NCI-H2107 treated with DMSO at 0.1 percent for 48 hours (cell line): Measurements from ENCODE around the gene SPTLC2.
"Not testable (repeated sequence)": the region's sequence is repeated elsewhere in the genome, so short reads cannot be mapped to it uniquely, and the experiment has no call there.

Experiments used
- DNase-seq: peaks from one replicate; lab custom pipeline; 2025; ENCODE audit not compliant: unreplicated experiment; lab: John Stamatoyannopoulos, UW

Gene SPTLC2

DNA sequence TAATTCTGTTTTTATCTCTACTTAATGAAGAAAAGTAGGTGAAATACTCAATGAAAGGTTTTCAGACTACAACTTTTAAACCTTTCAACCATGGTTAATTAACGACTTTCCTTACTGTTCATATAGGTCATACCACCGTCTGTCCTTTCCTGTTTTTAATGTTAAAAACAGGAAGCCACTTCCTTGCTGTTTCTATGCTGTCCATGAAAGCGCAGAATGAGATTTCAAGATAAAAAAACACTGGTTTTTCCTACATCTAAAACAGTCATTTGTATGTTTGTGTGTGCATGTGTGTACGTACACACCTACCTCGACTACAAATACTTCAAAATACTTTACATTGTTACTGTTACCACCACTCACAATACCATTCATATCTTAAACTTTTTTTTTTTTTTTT, 27.3 kb downstream of the SPTLC2 start:
- DNase-seq: no peak

DNA sequence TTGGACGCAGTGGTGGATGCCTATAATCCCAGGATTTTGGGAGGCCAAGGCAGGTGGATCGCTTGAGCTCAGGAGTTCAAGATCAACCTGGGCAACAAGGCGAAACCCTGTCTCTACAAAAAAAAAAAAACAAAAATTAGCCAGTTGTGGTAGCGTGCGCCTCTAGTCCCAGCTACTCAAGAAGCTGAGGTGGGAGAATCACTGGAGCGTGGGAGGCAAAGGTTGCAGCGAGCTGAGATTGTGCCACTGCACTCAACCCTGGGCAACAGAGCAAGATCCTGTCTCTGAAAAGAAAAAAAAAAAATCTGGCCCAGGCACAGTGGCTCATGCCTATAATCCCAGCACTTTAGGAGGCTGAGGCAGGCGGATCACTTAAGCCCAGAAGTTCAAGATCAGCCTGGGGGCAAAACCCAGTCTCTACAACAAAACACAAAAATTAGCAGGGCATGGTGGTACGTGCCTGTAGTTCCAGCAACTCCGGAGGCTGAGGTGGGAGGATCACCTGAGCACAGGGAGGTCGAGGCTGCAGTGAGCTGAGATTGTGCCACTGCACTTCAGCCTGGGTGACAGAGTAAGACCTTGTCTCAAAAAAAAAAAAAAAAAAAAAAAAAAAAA, 27.9 kb downstream of the SPTLC2 start:
- DNase-seq: not testable (repeated sequence)

DNA sequence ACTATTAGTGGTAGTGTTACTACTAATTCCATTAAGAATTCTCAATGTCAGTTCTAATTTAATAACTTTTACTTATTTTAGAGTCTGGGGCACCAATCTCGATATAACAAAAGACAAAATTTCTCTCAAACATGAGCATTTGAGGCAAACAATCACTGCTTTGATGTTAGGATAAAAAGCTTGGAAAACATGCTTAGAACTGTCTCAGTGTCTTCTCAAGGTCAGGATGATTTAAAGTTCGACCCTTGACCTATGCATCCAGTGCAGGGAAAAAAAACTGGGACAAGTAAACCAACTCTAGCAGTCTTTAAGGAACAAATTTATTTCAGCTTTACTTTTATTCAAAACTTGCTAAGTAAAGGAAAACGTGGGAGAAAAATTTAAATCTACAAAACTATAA, 31.1 kb downstream of the SPTLC2 start:
- DNase-seq: no peak

DNA sequence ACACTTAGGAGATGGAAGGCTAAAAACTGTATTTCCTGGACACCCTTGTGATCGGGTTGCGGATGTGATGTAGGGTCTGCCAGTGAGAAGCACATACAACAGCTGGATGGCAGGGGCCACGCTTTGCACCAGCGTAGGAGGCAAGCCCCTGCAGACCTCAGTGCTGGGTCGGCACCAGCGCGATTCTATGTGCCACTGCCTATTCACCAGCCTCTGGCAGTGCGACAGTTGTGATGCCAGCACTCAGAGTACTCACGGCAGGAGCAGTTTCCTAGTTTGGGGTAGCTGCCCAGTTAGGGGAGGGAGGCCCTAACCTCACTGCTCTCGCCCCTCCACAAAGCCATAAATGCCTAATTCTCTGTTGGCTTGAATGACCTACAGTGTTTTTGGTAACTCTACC, 31.6 kb downstream of the SPTLC2 start:
- no peak for DNase-seq

DNA sequence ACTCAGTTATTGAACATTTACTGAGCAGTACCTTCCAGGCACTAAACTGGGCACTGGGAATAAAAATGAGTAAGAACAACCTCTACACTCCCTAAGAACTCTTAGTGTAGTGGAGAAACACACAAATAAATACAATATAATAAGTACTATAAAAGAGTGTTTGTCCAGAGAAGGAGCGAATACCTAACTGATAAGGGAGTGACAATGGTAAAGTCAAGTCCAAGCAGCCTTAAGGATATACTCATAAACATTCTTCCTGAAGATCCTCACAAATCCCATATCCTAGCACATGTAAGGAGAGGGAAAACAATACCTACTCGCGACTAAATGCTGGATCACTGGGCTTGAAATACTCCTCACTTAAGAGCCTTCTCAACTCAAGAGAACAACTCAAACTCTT, 32.8 kb downstream of the SPTLC2 start:
- DNase-seq: no peak

DNA sequence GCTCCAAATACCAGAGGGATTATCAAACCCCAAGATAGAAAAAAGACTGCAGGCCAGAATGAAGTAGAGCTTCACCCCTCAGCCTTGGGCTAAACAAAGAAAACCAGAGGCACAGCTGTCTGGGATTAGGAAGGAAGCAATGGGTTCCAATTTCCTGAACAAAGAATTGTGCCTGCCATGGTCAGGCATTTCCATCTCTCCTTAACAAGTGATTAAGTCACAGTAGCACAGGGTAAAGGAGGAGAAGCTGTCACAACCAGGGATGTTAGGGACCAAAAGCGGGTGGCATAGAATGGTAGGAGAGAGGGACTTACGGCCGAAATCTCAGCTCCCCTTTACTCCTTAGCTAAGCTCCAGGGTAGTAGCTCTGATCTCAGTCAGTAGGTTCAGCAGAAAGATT, 33.9 kb downstream of the SPTLC2 start:
- DNase-seq: no peak

DNA sequence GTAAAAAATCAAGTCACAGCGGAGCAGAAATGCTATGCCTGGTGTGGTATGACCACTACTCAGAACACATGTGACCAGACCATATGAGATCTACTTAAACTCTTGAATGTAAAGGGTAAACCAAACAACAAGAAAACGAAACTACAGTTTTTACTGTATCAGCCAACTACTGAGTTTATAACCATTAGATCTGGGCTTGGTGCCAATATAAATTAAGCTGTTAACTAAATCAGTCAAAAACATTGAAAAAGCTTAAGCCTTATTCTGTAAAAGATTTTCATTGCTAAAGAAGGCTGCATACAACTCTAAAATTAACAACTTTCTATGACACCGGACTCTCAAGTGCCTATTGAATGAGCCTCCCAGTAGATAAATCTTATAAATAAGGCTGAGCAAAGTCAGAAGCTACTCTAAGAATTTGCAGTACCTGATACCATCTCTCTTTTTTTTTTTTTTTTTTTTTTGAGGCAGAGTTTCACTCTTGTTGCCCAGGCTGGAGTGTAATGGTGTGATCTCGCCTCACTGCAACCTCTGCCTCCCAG, 35.4 kb downstream of the SPTLC2 start:
- peak; percentile 47 for DNase-seq

DNA sequence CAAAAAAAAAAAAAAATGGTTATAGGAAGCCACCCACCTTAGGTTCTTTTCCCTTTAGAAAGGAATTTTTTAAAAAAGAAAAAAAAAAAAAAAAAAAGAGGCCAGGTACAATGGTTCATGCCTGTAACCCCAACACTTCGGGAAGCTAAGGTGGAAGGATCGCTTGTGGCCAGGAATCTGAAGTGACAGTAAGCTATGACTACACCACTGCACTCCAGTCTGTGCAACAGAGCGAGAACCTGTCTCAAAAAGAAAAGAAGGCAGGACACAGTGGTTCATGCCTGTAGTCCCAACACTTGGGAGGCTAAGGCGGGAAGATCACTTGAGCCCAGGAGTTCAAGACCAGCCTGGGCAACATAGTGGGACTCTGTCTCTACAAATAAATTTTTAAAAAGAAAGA, 36.0 kb downstream of the SPTLC2 start:
- DNase-seq: no peak

DNA sequence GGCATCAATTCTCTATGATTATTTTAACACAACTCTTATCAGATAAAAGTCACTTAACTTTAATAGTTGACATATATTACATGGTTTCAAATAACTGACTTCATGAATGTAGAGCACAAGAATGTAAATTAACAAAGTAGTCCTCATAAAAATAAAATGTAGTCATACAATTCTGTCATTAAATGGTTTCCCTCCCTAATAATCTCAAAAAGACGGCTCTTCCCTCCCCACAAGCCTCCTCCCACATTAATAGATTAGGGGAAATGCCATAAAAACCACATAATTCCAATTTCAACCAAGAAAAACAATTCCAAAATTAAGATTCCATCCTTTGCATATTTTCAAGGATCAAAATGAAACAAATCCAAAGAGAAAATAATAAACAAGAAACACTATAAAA, 36.7 kb downstream of the SPTLC2 start:
- DNase-seq: no peak

DNA sequence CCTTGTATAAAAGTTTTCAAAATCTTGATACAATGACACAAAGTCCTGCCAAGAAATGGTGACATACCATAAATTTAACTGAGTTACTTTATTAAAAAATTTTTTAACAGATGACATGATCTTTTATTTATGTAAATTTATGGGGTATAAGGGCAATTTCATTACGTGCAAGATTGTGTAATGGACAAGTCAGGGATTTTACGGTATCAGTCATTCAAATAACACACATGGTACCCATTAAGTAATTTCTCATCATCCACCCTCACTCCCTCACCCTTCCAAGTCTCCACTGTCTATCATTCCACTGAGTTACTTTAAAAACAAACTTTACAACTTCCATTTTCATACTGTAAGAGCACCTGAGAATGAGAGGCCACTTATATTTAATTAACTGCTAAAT, 37.4 kb downstream of the SPTLC2 start:
- DNase-seq: no peak

DNA sequence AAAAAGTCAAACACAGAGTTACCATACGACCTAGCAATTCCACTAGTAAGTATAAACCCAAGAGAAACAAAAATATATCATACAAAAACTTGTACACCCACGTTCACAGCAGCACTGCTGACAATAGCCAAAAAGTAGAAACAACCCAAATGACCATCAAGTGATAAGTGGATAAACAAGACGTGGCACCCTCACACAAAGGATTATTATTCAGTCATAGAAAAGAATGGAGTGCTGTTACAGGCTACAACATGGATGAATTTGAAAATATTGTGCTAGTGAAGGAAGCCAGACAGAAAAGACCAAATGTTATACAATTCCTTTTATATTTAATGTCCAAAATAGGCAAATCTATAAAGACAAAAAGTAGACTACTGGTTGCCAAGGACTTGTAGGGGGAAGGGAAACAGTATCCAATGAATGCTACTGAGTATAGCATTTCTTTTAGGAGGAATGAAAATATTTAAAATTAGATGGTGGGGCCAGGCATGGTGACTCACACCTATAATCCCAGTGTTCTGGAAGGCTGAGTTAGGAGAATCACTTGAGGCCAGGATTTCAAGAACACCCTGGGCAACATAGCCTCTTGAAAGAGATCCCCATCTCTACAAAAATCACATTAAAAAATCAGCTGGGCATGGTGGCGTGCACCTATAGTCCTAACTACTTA, 41.9 kb downstream of the SPTLC2 start:
- no peak for DNase-seq

DNA sequence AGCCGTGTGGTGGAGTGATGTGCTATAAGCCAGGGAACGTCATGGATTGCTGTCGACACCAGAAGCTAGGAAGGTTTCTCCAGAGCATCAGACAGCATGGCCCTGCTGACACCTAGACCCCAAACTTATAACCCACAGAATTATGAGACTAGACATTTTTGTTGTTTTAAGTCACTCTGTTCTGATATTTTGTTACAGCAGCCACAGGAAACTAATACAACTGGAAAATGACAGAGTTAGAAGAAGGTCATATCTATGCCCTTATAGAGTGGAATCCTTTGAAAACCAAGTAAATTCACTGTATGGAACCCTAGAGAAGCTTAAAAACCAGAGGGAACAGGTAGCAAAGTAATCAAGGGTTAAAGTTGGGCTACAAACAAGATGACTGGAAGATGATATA, 42.5 kb downstream of the SPTLC2 start:
- DNase-seq: no peak

DNA sequence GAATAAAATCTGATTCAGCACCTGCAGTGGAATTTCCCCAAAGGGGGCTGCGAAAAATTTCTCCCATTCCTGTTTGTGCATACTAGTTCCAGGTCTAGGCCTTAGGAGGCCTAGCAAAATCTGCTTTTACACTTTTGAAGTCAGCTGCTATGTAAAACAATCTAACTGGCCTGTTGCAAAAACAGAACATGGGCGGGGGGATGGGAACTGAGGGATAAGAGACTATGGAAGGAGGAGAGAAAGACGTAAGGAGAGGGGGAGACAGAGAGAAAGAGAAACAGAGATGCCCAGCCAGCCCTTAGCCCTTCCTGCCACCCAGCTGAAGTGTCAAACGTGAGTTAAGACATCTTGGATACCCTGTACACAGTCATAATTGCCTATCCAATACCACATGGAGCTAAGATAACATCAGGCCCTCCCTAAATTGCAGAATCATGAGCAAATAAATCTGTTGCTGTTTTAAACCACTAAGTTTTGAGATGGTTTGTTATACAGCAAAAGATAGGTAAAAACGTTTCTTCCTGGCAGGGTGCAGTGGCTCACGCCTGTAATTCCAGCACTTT, 45.6 kb downstream of the SPTLC2 start:
- DNase-seq: no peak

DNA sequence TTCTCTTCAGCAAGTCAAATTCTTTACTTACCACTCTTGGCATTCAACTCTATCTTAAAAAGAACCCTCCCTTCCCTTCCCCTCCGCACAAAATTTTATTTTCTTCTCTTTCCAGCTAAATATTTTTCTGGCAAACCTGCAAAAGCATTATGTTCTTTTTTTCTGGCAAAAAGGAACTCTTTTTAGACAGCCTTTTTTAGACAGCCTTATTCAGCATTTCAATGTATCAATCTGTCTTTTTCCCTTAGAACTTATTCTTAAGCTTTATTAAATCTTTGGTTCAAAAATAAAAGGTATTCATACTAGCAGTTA, 50.5 kb downstream of the SPTLC2 start:
- no peak for DNase-seq

DNA sequence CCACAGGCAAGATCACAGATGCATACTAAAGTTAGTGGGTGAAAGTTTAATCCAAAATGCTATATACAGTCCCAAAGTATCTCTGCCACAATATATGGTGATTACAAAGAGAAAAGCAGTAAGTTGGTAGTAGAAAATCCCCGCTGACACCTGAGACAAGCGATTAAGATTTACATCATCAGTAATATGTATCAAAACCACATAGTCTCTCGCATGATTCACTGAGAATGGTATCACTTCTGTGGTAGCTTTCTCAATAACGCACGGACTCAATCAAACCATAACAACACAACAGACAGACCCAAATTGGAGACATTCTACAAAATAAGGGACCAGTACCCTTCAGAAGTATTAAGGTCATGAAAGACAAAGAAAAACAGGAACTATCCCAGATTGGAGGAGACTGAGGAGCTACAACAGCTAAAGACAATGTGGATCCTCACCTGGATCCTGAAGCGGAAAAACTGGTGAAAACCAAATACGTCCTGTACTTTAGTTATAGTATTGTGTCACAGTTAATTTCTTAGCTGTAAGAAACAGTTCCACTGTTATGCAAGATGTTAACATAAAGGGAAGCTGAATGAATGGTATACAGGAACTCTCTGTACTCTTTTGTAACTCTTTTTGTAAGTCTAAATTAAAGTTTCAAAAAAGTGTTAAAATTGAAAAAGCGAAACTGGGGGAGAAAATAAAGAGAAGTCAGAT, 51.0 kb downstream of the SPTLC2 start:
- no peak for DNase-seq

DNA sequence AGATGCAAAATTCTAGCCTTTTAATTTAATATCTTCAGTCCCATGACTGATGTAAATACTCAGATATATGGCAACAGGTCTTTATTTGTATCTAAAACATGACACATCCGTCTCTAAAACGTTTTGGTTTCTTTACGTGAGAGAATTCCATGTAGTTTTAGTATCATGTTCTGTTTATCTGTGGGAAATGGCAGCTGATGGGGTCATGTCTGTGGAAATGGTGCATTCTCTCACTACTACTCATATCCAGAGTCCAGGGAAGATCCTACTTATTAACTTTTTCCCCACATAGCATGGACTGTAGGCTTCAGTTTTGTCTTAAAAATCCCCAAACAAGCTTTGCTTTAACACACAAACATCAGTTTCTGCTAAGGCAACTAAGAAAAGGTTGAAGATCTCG, 53.8 kb downstream of the SPTLC2 start:
- DNase-seq: no peak

DNA sequence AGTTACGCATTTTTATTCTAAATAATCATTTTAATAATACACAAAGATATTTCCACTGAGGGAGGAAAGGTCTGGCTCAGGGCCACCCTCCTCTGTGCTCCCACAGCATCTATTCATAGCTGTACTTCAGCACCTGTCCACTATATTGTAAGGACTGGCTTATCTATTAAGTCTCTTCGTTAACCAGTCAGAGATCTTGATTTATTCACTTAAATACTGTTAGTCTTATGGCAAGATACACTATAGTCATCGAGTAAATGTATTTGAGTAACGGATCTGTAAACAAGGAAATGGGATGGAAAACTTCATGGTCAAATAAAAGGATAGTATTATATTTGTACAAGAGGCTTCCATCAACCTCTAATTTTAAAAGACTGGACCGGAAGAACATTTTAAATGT, 54.6 kb downstream of the SPTLC2 start:
- no peak for DNase-seq

DNA sequence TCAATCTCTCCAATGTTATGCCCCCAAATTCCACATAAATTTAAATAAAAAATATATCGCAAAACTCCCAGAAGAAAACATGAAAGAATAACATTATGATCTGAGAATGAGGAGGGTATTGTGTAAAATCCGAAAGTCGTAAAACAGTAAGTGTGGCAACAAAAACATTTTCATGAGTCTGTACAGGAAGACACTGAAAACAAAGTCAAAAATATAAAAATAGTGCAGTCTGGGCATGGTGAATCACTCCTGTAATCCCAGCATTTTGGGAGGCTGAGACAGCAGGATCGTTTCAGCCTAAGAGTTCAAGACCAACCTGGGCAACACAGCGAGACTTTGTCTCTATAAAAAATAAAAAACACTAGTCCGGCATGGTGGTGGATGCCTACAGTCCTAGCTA, 57.1 kb downstream of the SPTLC2 start:
- DNase-seq: no peak

DNA sequence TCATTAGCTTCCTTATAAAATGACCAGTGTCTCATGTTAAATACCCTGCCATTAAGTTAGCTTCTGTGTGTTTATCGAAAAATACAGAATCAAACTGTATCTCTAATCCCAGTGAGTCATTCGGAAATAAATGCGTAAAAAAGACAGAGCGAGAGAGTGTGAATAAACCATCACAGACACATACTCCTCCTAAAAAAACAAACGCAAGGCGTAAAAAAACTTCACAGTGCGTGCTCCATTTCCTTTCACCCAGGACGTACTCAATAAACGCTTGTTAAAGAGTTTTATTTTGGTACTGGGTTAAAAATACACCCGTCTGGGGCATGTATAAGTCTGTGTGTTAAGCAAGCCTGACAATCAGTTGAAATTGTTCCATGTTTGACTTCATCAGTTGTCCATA, 59.0 kb downstream of the SPTLC2 start:
- no peak for DNase-seq

DNA sequence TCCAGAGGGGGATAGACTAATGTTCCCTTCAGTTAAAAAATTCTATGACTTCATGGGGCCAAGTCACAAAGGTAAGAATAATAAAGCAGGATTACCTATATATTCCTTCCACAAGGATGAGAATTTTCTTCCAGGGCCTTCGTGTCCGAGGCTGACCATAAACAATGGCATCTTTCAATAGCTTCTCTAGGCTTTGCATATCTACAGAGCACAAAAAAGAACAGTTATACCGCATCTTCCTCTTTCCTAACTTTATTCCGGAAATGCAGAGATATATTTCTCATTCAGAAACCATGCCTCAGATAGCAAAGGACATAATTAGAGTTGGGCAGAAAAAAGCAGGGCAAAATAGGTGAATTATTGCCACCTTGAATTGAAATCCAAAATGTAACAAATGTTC, 59.5 kb downstream of the SPTLC2 start:
- DNase-seq: no peak

DNA sequence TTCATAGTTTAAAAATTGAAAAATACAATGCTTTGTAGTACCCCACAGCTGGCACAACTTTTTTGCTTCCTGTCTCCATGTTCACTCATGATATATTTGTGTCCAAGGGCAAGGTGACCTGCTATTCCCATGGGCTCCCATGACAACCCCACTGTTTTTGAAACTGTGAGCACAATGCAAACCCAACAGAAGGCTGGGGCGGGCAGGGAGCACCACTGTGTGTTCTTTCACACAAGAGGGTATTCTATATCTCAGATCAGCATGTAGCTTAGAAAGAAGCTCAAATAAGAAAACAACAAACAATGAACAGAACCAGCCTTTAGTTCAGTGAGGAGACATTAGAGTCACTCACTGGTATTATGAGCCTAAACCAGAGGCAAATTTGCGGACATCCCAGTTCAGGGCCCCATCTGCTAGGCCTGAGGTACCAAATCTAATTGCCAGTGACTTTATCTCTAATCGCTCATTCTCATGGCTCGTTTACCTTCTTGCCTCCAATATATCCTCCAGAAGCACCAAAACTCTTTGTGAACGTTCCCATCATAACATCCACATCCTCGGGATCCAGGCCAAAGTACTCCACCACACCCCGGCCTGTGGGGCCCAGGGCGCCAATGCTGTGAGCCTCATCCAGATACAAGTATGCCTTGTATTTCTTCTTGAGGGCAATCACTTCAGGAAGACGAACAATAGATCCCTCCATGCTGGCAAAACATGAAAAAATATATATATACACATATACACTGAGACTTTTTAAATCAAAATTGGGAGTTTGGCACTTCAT, 61.4 kb downstream of the SPTLC2 start:
- DNase-seq: no peak
